BJ (cell line): ENCODE data around the gene KLF17. TPM values are rescaled to one million over a fixed set of nuclear protein-coding genes. Genes with fewer than 3 reads are reported as not detected.

Experiments
- CTCF ChIA-PET: fragments of 350-600 bp; formaldehyde crosslinking; extraction: SDS; loops from one replicate; lab custom pipeline; 2021; ENCODE audit warnings: antibody characterized with exemption, inconsistent platforms; lab: Yijun Ruan, JAX
- POLR2A ChIA-PET: fragments of 300-600 bp; sonication (Branson Sonifier 250); formaldehyde crosslinking; extraction: SDS; loops from one replicate; lab custom pipeline; 2021; ENCODE audit warnings: antibody characterized with exemption; lab: Charles Lee
- DNase-seq: peaks from one replicate; pipeline ENCODE4 v3.0.0-alpha.2; 2011; ENCODE audit warnings: low read depth
- H3K27me3 ChIP-seq: 2 replicates; pipeline ENCODE4 v1.6.0; 2011; ENCODE audit warnings: low read length; ENCODE audit not compliant: control insufficient read depth, insufficient read depth
- H3K36me3 ChIP-seq: 2 replicates; pipeline ENCODE4 v1.5.1; 2011; ENCODE audit warnings: low read length; ENCODE audit not compliant: control insufficient read depth, insufficient read depth
- H3K4me3 ChIP-seq: 2 replicates; pipeline ENCODE4 v1.5.1; 2011; ENCODE audit warnings: low read depth, mild to moderate bottlenecking, control low read depth, low read length
- polyA plus RNA-seq: library from polyadenylated mRNA; depleted of rRNA; stranded (reverse); fragments of >200 nt; gene quantifications from 2 replicates; pipeline ENCODE4 v1.2.3, GENCODE V29; 2011
- TF ChIP-seq, protein P1 (sequence below): IDR thresholded peaks from 2 replicates; pipeline ENCODE4 v1.5.1; 2011; ENCODE audit warnings: low read depth, mild to moderate bottlenecking, control low read depth, inconsistent platforms, low read length, moderate library complexity; ENCODE audit not compliant: insufficient read depth

Gene KLF17
- polyA plus RNA-seq, 1 experiment: 0.16 TPM

DNA sequence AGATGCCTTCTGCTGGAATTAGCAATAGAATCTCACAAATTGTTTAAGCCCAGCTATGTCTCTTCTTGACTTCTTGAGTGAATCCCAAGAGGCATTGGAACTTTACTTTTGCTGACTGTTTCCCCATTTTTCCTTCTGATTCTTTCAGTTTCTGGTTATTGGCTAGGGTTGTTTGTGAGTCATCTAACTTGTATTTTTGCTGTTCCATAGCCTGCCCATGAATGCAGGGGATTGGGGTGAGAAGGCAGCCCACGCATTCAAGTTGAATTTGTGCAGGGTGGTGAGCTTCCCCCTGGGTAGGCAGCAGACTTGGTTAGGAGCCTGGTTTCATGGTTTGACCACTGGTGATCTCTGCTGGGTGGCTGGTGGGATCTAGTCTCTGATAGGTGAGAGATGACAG lies 10.4 kb upstream of the KLF17 start:
- DNase-seq: peak; percentile 10
- ChIA-PET CTCF (interaction anchor here (1.1 kb wide), 1 partner anchor 19 kb away, joined by 4 read pairs; no protein-coding TSS in a partner anchor), POLR2A (interaction anchor here (0.6 kb wide), 1 partner anchor 23 kb away, joined by 6 read pairs; no protein-coding TSS in a partner anchor)
- TF ChIP-seq, protein P1, sequence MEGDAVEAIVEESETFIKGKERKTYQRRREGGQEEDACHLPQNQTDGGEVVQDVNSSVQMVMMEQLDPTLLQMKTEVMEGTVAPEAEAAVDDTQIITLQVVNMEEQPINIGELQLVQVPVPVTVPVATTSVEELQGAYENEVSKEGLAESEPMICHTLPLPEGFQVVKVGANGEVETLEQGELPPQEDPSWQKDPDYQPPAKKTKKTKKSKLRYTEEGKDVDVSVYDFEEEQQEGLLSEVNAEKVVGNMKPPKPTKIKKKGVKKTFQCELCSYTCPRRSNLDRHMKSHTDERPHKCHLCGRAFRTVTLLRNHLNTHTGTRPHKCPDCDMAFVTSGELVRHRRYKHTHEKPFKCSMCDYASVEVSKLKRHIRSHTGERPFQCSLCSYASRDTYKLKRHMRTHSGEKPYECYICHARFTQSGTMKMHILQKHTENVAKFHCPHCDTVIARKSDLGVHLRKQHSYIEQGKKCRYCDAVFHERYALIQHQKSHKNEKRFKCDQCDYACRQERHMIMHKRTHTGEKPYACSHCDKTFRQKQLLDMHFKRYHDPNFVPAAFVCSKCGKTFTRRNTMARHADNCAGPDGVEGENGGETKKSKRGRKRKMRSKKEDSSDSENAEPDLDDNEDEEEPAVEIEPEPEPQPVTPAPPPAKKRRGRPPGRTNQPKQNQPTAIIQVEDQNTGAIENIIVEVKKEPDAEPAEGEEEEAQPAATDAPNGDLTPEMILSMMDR: no peak
- no peaks in the 10 kb centered on the region for H3K36me3 ChIP-seq
- H3K27me3 ChIP-seq: 0 out of 2 replicates have a peak, but pooled peaks cover 2% of the 10 kb centered on the region
- no peak overlapping the region for H3K4me3 ChIP-seq

DNA sequence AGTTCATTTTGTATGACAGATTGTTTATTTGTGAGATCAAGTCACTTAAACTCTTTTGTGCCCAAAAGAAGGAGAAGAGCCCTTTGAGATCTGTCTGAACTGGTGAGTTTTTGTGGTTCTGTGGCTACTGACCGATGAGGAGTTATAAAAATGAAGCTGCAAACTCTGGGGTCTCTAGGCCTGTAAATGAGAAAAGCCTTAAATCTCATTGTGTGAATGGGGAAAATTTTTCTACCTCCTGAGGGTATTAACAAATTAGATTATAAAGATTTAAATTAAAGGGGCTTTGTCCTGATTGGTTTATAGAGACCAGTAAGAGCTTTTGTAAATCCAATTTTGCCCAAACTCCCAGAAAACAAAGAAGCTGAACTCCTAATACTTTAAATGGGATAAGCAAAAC lies 9.7 kb upstream of the KLF17 start:
- TF ChIP-seq, protein P1: no peak
- Histone ChIP-seq H3K4me3 (no peak overlapping the region), H3K27me3 (0 out of 2 replicates have a peak, but pooled peaks cover 2% of the 10 kb centered on the region), H3K36me3 (no peaks in the 10 kb centered on the region)
- POLR2A ChIA-PET: no interaction called here
- CTCF ChIA-PET: no interaction called here
- DNase-seq: no peak

DNA sequence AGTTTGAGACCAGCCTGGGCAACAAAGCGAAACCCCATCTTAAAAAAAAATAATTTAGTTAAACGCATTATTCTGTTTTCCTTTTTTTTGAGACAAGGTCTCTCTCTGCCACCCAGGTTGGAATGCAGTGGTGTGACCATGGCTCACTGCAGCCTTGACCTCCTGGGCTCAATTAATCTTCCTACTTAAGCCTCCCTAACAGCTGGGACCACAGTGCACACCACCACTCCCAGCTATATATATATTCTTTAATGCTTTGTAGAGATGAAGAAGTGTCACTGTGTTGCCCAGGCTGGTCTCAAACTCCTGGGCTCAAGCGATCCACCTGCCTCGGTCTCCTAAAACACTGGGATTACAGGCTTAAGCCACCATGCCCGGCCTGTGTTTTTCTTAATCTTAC lies 7.7 kb upstream of the KLF17 start:
- DNase-seq: no peak
- POLR2A ChIA-PET: no interaction called here
- no peak overlapping the region for H3K4me3 ChIP-seq
- CTCF ChIA-PET: no interaction called here
- H3K36me3 ChIP-seq: no peaks in the 10 kb centered on the region
- TF ChIP-seq, protein P1: no peak
- H3K27me3 ChIP-seq: 0 out of 2 replicates have a peak, but pooled peaks cover 1% of the 10 kb centered on the region

DNA sequence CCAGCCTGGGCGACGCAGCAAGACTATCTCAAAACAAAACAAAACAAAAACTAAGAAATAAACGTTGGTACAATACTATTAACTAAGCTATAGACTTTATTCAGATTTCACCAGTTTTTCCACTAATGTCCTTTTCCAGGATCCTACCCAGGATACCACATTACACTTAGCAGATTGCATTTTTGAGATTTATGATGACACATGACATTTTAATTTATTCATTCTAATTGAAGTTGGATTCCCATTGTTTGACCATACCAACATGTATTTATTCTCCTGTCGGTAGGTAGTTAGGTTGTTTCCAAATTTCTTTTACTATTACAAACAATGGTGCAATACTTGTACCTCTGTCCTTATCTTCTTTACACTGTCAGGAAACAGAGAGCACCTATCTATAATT lies 6.8 kb upstream of the KLF17 start:
- Histone ChIP-seq H3K27me3 (no peaks in the 10 kb centered on the region), H3K4me3 (no peak overlapping the region), H3K36me3 (no peaks in the 10 kb centered on the region)
- no peak for DNase-seq
- TF ChIP-seq, protein P1: no peak
- CTCF ChIA-PET: no interaction called here
- POLR2A ChIA-PET: no interaction called here

DNA sequence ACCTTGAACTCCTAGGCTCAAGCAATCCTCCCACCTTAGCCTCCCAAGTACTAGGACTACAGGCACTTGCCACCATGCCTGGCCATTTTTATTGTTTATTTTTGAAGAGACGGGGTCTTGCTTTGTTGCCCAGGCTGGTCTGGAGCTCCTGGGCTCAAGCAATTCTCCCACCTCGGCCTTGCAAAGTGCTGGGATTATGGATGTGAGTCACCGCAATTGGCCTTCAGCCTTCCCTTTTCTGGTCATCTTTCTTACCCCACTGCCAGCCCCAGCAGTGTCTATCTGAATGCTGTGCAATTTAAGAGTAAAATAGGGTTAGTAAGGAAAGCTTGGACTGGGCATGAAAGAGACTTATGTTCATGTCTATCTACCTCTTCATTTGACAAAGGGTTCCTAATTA lies 6.1 kb upstream of the KLF17 start:
- H3K4me3 ChIP-seq: no peak overlapping the region
- no peaks in the 10 kb centered on the region for H3K36me3 ChIP-seq
- TF ChIP-seq, protein P1: no peak
- CTCF ChIA-PET: interaction anchor here (0.8 to 1.0 kb wide), 2 partner anchors 9 to 12 kb away, joined by 3 to 8 read pairs; no protein-coding TSS in a partner anchor
- DNase-seq: no peak
- POLR2A ChIA-PET: no interaction called here
- no peaks in the 10 kb centered on the region for H3K27me3 ChIP-seq
